ENCODE data around the gene RASSF10. TPM values are rescaled to one million over a fixed set of nuclear protein-coding genes. Genes with fewer than 3 reads are reported as not detected.
A peak's percentile ranks its signal among the peaks of the same experiment; 100 is the strongest.
"Not testable (repeated sequence)": the region's sequence is repeated elsewhere in the genome, so short reads cannot be mapped to it uniquely, and the experiment has no call there.

Gene RASSF10
- total RNA-seq, 1 experiment from 2014 or later = not detected

- DNase-seq (ENCODE audit: low spot score) = no peak
- in situ Hi-C loops (cut with HindIII; ENCODE audit: low sequenced_read_pairs) = no loop called here
Observed at GRCh38 chr11:13013054-13013488, 4.0 kb downstream of the RASSF10 start.

- in situ Hi-C loops (cut with HindIII; ENCODE audit: low sequenced_read_pairs) = no loop called here
- DNase-seq (ENCODE audit: low spot score) = no peak
Observed at GRCh38 chr11:13015753-13016152, 6.6 kb downstream of the RASSF10 start.

GRCh38 chr11:13016415-13016814 lies 7.3 kb downstream of the RASSF10 start:
- DNase-seq (ENCODE audit: low spot score) = no peak
- in situ Hi-C loops (cut with HindIII; ENCODE audit: low sequenced_read_pairs) = no loop called here

GRCh38 chr11:13019313-13019712 lies 10.2 kb downstream of the RASSF10 start:
- in situ Hi-C loops (cut with HindIII; ENCODE audit: low sequenced_read_pairs) = no loop called here
- DNase-seq (ENCODE audit: low spot score) = no peak

- in situ Hi-C loops (cut with HindIII; ENCODE audit: low sequenced_read_pairs) = no loop called here
- no peak for DNase-seq (ENCODE audit: low spot score)
Observed at GRCh38 chr11:13023423-13023822, 14.3 kb downstream of the RASSF10 start.

- DNase-seq (ENCODE audit: low spot score) = no peak
- in situ Hi-C loops (cut with HindIII; ENCODE audit: low sequenced_read_pairs) = no loop called here
Observed at GRCh38 chr11:13026722-13027121, 17.6 kb downstream of the RASSF10 start.

GRCh38 chr11:13028322-13028721 lies 19.2 kb downstream of the RASSF10 start:
- no peak for DNase-seq (ENCODE audit: low spot score)
- in situ Hi-C loops (cut with HindIII; ENCODE audit: low sequenced_read_pairs) = no loop called here

GRCh38 chr11:13029872-13030271 lies 20.8 kb downstream of the RASSF10 start:
- no peak for DNase-seq (ENCODE audit: low spot score)
- in situ Hi-C loops (cut with HindIII; ENCODE audit: low sequenced_read_pairs) = no loop called here

- in situ Hi-C loops (cut with HindIII; ENCODE audit: low sequenced_read_pairs) = no loop called here
- DNase-seq (ENCODE audit: low spot score) = no peak
Observed at GRCh38 chr11:13030857-13031256, 21.7 kb downstream of the RASSF10 start.

- in situ Hi-C loops (cut with HindIII; ENCODE audit: low sequenced_read_pairs) = no loop called here
Observed at GRCh38 chr11:13031349-13031748, 22.2 kb downstream of the RASSF10 start.

GRCh38 chr11:13033760-13034533 lies 24.8 kb downstream of the RASSF10 start:
- in situ Hi-C loops (cut with HindIII; ENCODE audit: low sequenced_read_pairs) = no loop called here
- no peak for DNase-seq (ENCODE audit: low spot score)

More at GRCh38 chr11:13031349-13031748, 22.2 kb downstream of the RASSF10 start:
- no peak for DNase-seq (ENCODE audit: low spot score)

GRCh38 chr11:13035711-13036110 lies 26.6 kb downstream of the RASSF10 start:
- in situ Hi-C loops (cut with HindIII; ENCODE audit: low sequenced_read_pairs) = no loop called here
- DNase-seq (ENCODE audit: low spot score) = no peak

- in situ Hi-C loops (cut with HindIII; ENCODE audit: low sequenced_read_pairs) = no loop called here
- DNase-seq (ENCODE audit: low spot score) = no peak
Observed at GRCh38 chr11:13036235-13036634, 27.1 kb downstream of the RASSF10 start.

GRCh38 chr11:13038366-13038765 lies 29.2 kb downstream of the RASSF10 start:
- in situ Hi-C loops (cut with HindIII; ENCODE audit: low sequenced_read_pairs) = no loop called here
- no peak for DNase-seq (ENCODE audit: low spot score)

- DNase-seq (ENCODE audit: low spot score) = no peak
- in situ Hi-C loops (cut with HindIII; ENCODE audit: low sequenced_read_pairs) = no loop called here
Observed at GRCh38 chr11:13039126-13039525, 30.0 kb downstream of the RASSF10 start.

GRCh38 chr11:13040969-13041561 lies 31.9 kb downstream of the RASSF10 start:
- in situ Hi-C loops (cut with HindIII; ENCODE audit: low sequenced_read_pairs) = no loop called here
- no peak for DNase-seq (ENCODE audit: low spot score)

GRCh38 chr11:13042873-13043342 lies 33.8 kb downstream of the RASSF10 start:
- peak; percentile 1 for DNase-seq (ENCODE audit: low spot score)
- in situ Hi-C loops (cut with HindIII; ENCODE audit: low sequenced_read_pairs) = no loop called here

GRCh38 chr11:13043912-13044628 lies 35.0 kb downstream of the RASSF10 start:
- peak; percentile 33 for DNase-seq (ENCODE audit: low spot score)
- in situ Hi-C loops (cut with HindIII; ENCODE audit: low sequenced_read_pairs) = no loop called here

- in situ Hi-C loops (cut with HindIII; ENCODE audit: low sequenced_read_pairs); DNase-seq (ENCODE audit: low spot score): not testable (repeated sequence)
Observed at GRCh38 chr11:13045089-13045488, 36.0 kb downstream of the RASSF10 start.

- DNase-seq (ENCODE audit: low spot score) = peak; percentile 72
- in situ Hi-C loops (cut with HindIII; ENCODE audit: low sequenced_read_pairs) = no loop called here
Observed at GRCh38 chr11:13045734-13046133, 36.6 kb downstream of the RASSF10 start.
